NCI-H2171 (cell line): ENCODE measurements around the gene RHOXF1.
"Not testable (repeated sequence)": the region's sequence is repeated elsewhere in the genome, so short reads cannot be mapped to it uniquely, and the experiment has no call there.

Experiments used
- DNase-seq: peaks from one replicate; lab custom pipeline; 2025; lab: John Stamatoyannopoulos, UW

The RHOXF1 gene

GRCh38 chrX:120085553-120086185 is 30.0 kb downstream of the RHOXF1 start:
- not testable (repeated sequence) for DNase-seq

- not testable (repeated sequence) for DNase-seq
Measured at GRCh38 chrX:120077590-120077989, 38.1 kb downstream of the RHOXF1 start, which contains the start of gene RHOXF2B. Gene RHOXF2B, minus strand, starts transcription at chrX:120077690. Its CDS starts 138 bp downstream, at chrX:120077552.

DNA sequence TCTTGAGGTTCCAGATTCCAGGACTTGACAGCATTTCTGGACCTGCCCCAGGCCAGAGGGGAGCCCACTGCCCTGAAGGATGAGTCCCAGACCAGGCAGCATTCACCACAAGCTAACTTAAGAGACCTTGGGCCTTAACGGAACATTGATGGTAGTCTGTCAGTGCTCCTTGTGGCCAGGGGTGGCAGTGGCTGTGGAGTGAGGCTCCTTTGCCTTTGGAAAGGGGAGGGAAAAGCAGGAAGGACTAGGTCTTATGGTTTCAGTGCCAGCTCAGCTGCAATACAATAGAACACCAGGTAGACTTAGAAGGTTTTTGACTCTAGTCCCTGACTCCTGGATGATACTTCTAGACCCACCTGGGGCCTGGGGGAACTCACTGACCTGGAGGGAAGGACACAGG is 49.5 kb downstream of the RHOXF1 start:
- DNase-seq: not testable (repeated sequence)
